Omental fat pad (tissue), 4 donors: ENCODE data around the gene IGSF9B. TPM values are rescaled to one million over a fixed set of nuclear protein-coding genes. Genes with fewer than 3 reads are reported as not detected.

Experiments used
- ATAC-seq: fragments of 150-250 bp; one replicate; pipeline ENCODE4 v1.9.1; 2016; ENCODE audit warnings: mild to moderate bottlenecking, moderate library complexity; ENCODE audit not compliant: low FRiP score
- DNase-seq: peaks from one replicate; pipeline ENCODE4 v3.0.0-alpha.2; 2019; ENCODE audit warnings: low spot score
- total RNA-seq, 4 donors: library from RNA; depleted of rRNA; stranded (reverse); fragments of >200 nt; gene quantifications; one replicate each; pipeline ENCODE4 v1.1.0, GENCODE V29; 2016
- TF ChIP-seq, protein P1 (sequence below), 3 donors: fragments of 450-650 bp; IDR thresholded peaks; one replicate each; pipeline ENCODE4 v1.5.1; 2016 to 2017; ENCODE audit warnings: antibody characterized with exemption in 3 of 3, mild to moderate bottlenecking in 3 of 3, moderate library complexity in 2 of 3

The IGSF9B gene
- total RNA-seq, 4 donors from 2014 or later: 2.0 to 29.7 (median 6.6) TPM

GRCh38 chr11:133927690-133928627 is 28.8 kb downstream of the IGSF9B start:
- DNase-seq: peak; percentile 39
- TF ChIP-seq, protein P1, sequence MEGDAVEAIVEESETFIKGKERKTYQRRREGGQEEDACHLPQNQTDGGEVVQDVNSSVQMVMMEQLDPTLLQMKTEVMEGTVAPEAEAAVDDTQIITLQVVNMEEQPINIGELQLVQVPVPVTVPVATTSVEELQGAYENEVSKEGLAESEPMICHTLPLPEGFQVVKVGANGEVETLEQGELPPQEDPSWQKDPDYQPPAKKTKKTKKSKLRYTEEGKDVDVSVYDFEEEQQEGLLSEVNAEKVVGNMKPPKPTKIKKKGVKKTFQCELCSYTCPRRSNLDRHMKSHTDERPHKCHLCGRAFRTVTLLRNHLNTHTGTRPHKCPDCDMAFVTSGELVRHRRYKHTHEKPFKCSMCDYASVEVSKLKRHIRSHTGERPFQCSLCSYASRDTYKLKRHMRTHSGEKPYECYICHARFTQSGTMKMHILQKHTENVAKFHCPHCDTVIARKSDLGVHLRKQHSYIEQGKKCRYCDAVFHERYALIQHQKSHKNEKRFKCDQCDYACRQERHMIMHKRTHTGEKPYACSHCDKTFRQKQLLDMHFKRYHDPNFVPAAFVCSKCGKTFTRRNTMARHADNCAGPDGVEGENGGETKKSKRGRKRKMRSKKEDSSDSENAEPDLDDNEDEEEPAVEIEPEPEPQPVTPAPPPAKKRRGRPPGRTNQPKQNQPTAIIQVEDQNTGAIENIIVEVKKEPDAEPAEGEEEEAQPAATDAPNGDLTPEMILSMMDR (IDR thresholded peaks at IDR 0.05): peak in 1 of 3 donors; percentile 66
- peak; percentile 88 for ATAC-seq

- ATAC-seq (no peak), DNase-seq (no peak)
- TF ChIP-seq, protein P1 (IDR thresholded peaks at IDR 0.05): no peak
These were observed 30.1 kb downstream of the IGSF9B start for GRCh38 chr11:133926466-133927246.

DNA sequence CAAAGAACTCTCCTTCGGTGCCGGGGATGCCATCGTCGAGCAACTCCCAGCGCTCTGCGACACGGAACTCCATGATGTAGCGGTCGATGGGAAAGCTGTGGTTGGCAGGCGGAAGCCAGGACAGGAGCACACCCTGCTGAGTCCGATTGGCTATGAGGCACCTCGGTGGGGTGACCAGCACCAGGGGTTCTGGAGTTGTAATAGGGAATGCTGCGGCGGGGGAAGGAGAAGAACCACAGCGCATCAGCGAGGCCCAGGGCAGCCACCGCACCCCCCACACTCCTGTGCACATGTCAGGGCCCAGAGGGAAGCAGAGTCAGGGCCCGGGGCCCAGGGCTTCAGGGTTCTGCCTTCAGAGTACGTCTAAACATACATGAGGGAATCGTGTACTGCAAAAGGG is 31.0 kb downstream of the IGSF9B start:
- ATAC-seq (no peak), DNase-seq (no peak)
- TF ChIP-seq, protein P1 (IDR thresholded peaks at IDR 0.05): no peak

DNA sequence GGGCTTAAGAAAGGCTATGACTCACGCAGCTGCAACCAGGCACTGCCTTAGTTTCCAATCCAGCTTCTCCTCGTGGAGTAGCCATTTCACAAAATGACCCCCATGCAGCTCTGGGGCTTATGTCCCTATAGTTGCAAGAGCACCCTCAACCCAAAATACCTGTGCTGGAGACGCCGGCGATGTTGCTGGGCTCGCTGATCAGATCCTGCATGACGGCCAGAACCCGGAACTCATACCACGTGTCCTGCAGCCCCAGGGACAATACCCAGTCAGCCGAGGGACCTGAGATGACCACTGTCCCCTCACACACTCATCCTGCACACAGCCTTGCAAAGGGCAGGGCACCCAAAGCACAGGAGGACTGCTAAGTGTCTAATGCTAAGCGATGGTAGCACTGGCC is 32.1 kb downstream of the IGSF9B start:
- ATAC-seq (no peak), DNase-seq (no peak)
- TF ChIP-seq, protein P1 (IDR thresholded peaks at IDR 0.05): no peak

GRCh38 chr11:133922078-133922870 is 34.5 kb downstream of the IGSF9B start:
- DNase-seq: no peak
- TF ChIP-seq, protein P1 (IDR thresholded peaks at IDR 0.05): no peak
- ATAC-seq: no peak

- ATAC-seq: no peak
These were observed 35.3 kb downstream of the IGSF9B start for GRCh38 chr11:133921513-133921912.

More at GRCh38 chr11:133921513-133921912, 35.3 kb downstream of the IGSF9B start:
- DNase-seq: no peak
- TF ChIP-seq, protein P1 (IDR thresholded peaks at IDR 0.05): no peak
